H1 (cell line): ENCODE data around the gene RAB11FIP3. TPM values are rescaled to one million over a fixed set of nuclear protein-coding genes. Genes with fewer than 3 reads are reported as not detected.
"Not testable (repeated sequence)": the region's sequence is repeated elsewhere in the genome, so short reads cannot be mapped to it uniquely, and the experiment has no call there.

Source experiments
- CTCF ChIA-PET: fragments of 300-600 bp; sonication (Branson Sonifier 250); formaldehyde crosslinking; loops from one replicate; lab custom pipeline; 2021; ENCODE audit not compliant: partially characterized antibody; lab: Charles Lee
- POLR2A ChIA-PET: fragments of 300-600 bp; sonication (Branson Sonifier 250); formaldehyde crosslinking; loops from one replicate; lab custom pipeline; 2021; ENCODE audit warnings: inconsistent platforms; ENCODE audit not compliant: partially characterized antibody; lab: Charles Lee
- DNase-seq, 2 experiments: peaks; one replicate each; pipeline versions ENCODE4 v3.0.0 to v3.0.0-alpha.2; 2010 to 2022; ENCODE audit warnings: low spot score in 2 of 2, low read depth in 1 of 2, mixed read lengths in 1 of 2
- FAIRE-seq: peaks from 2 replicates; lab custom pipeline; 2011; peaks lifted over from hg19 to GRCh38; lab: Jason Lieb, UNC
- H2AFZ ChIP-seq: 2 replicates; pipeline ENCODE4 v1.8.1; 2012; ENCODE audit warnings: low read length, inconsistent platforms
- H2AK5ac ChIP-seq: 2 replicates; pipeline ENCODE4 v1.6.1; 2013; ENCODE audit warnings: low read depth, low read length
- H2BK120ac ChIP-seq: replicated peaks from 2 replicates; pipeline ENCODE3; 2013; ENCODE audit warnings: low read depth, low read length, inconsistent platforms
- H2BK12ac ChIP-seq: 2 replicates; pipeline ENCODE4 v1.6.1; 2013; ENCODE audit warnings: low read depth, low read length
- H2BK15ac ChIP-seq: 2 replicates; pipeline ENCODE4 v1.6.1; 2013; ENCODE audit warnings: low read length
- H2BK20ac ChIP-seq: 2 replicates; pipeline ENCODE4 v1.6.1; 2013; ENCODE audit warnings: low read length
- H2BK5ac ChIP-seq: 2 replicates; pipeline ENCODE4 v1.6.1; 2013; ENCODE audit warnings: low read depth, low read length
- H3K14ac ChIP-seq: 2 replicates; pipeline ENCODE4 v1.6.1; 2013; ENCODE audit warnings: inconsistent platforms; ENCODE audit not compliant: insufficient read length
- H3K18ac ChIP-seq: 2 replicates; pipeline ENCODE4 v1.6.1; 2013; ENCODE audit warnings: low read length; ENCODE audit errors: extremely low read depth
- H3K23ac ChIP-seq: 2 replicates; pipeline ENCODE4 v1.6.1; 2013; ENCODE audit warnings: inconsistent platforms; ENCODE audit not compliant: insufficient read length
- H3K23me2 ChIP-seq: 2 replicates; pipeline ENCODE4 v1.6.1; 2013; ENCODE audit warnings: low read depth, low read length
- H3K27ac ChIP-seq: 2 replicates; pipeline ENCODE4 v1.6.1; 2011; ENCODE audit warnings: low read depth, low read length, inconsistent platforms
- H3K27me3 ChIP-seq, 4 experiments: replicated peaks in 1 of 4; 1 replicate in 1 of 4; 2 replicates in 3 of 4; pipeline versions ENCODE4 v1.6.1 to v1.8.1; 2011 to 2013; ENCODE audit warnings: low read length in 3 of 4, mild to moderate bottlenecking in 3 of 4, inconsistent platforms in 2 of 4, mixed read lengths in 2 of 4, moderate library complexity in 1 of 4; ENCODE audit not compliant: control insufficient read depth in 3 of 4, insufficient read depth in 3 of 4; ENCODE audit errors: extremely low read depth in 1 of 4
- H3K36me3 ChIP-seq, 4 experiments: 2 replicates each; pipeline versions ENCODE4 v1.6.1 to v1.8.1; 2011 to 2013; ENCODE audit warnings: mild to moderate bottlenecking in 4 of 4, low read length in 3 of 4, moderate library complexity in 2 of 4, control low read depth in 1 of 4, inconsistent platforms in 1 of 4; ENCODE audit not compliant: insufficient read depth in 4 of 4, control insufficient read depth in 2 of 4
- H3K4ac ChIP-seq: replicated peaks from 2 replicates; pipeline ENCODE3; 2013; ENCODE audit warnings: low read length, low read depth, mixed read lengths, inconsistent platforms; ENCODE audit not compliant: insufficient read length
- H3K4me1 ChIP-seq, 4 experiments: replicated peaks in 1 of 4; 1 replicate in 1 of 4; 2 replicates in 3 of 4; pipeline versions ENCODE4 v1.6.1 to v1.8.1; 2011 to 2013; ENCODE audit warnings: low read length in 3 of 4, inconsistent platforms in 2 of 4, mixed read lengths in 1 of 4; ENCODE audit not compliant: insufficient read depth in 4 of 4, control insufficient read depth in 3 of 4
- H3K4me2 ChIP-seq, 2 experiments: 2 replicates each; pipeline versions ENCODE4 v1.6.1 to v1.8.1; 2011 to 2013; ENCODE audit warnings: low read depth in 2 of 2, low read length in 2 of 2, control low read depth in 1 of 2, inconsistent platforms in 1 of 2, mild to moderate bottlenecking in 1 of 2; ENCODE audit not compliant: insufficient read depth in 1 of 2
- H3K4me3 ChIP-seq, 4 experiments: fragments of 200-600, 300-600 bp in 1 of 4; sonication (generic), shearing (Covaris generic), sonication (Bioruptor Twin) in 1 of 4; 2 replicates each; pipeline versions ENCODE4 v1.5.1 to v1.8.1; 2011 to 2016; ENCODE audit warnings: low read length in 4 of 4, low read depth in 3 of 4, control low read depth in 2 of 4, inconsistent platforms in 2 of 4, mild to moderate bottlenecking in 2 of 4, mixed read lengths in 1 of 4, moderate library complexity in 1 of 4; ENCODE audit not compliant: insufficient read depth in 2 of 4; ENCODE audit errors: extremely low read depth in 1 of 4
- H3K56ac ChIP-seq: replicated peaks from 2 replicates; pipeline ENCODE3; 2013; ENCODE audit warnings: low read depth, mild to moderate bottlenecking, mixed read lengths, low read length, inconsistent platforms; ENCODE audit not compliant: insufficient read length
- H3K79me1 ChIP-seq: 2 replicates; pipeline ENCODE4 v1.6.1; 2013; ENCODE audit warnings: low read depth, low read length, control low read depth
- H3K79me2 ChIP-seq, 2 experiments: 2 replicates each; pipeline versions ENCODE4 v1.6.1 to v1.8.1; 2012 to 2013; ENCODE audit warnings: low read length in 2 of 2, mild to moderate bottlenecking in 2 of 2, inconsistent platforms in 1 of 2; ENCODE audit not compliant: insufficient read depth in 2 of 2, control insufficient read depth in 1 of 2
- H3K9ac ChIP-seq, 4 experiments: replicated peaks in 1 of 4; 1 replicate in 1 of 4; 2 replicates in 3 of 4; pipeline versions ENCODE4 v1.6.1 to v1.8.1; 2011 to 2013; ENCODE audit warnings: low read depth in 3 of 4, low read length in 3 of 4, control low read depth in 2 of 4, mild to moderate bottlenecking in 2 of 4, moderate library complexity in 2 of 4, inconsistent platforms in 1 of 4; ENCODE audit errors: extremely low read depth in 1 of 4
- H3K9me3 ChIP-seq, 2 experiments: 2 replicates each; pipeline versions ENCODE4 v1.6.1 to v1.8.1; 2012 to 2013; ENCODE audit warnings: mild to moderate bottlenecking in 2 of 2, moderate library complexity in 2 of 2, control low read depth in 1 of 2, inconsistent platforms in 1 of 2, low read depth in 1 of 2, low read length in 1 of 2, mixed read lengths in 1 of 2; ENCODE audit not compliant: insufficient read depth in 2 of 2
- H4K20me1 ChIP-seq, 2 experiments: replicated peaks in 1 of 2; 2 replicates each; pipeline versions ENCODE3 to v1.8.1; 2011 to 2013; ENCODE audit warnings: inconsistent platforms in 2 of 2, low read length in 2 of 2, mild to moderate bottlenecking in 1 of 2; ENCODE audit not compliant: insufficient read depth in 2 of 2, control insufficient read depth in 1 of 2
- H4K5ac ChIP-seq: 2 replicates; pipeline ENCODE4 v1.6.1; 2013; ENCODE audit warnings: low read length, low read depth, mixed read lengths, inconsistent platforms; ENCODE audit not compliant: insufficient read length
- H4K8ac ChIP-seq: 2 replicates; pipeline ENCODE4 v1.8.0; 2013; ENCODE audit warnings: mild to moderate bottlenecking, moderate library complexity, low read length, inconsistent platforms; ENCODE audit not compliant: insufficient read depth; ENCODE audit errors: extremely low read depth
- H4K91ac ChIP-seq: replicated peaks from 2 replicates; pipeline ENCODE3; 2013; ENCODE audit warnings: low read length, mixed read lengths, inconsistent platforms; ENCODE audit not compliant: insufficient read length
- WGBS, 2 experiments: shearing (Covaris generic) in 1 of 2; methylation state at CpG; one replicate each; pipeline versions ENCODE4 v1.1.6 to v1.1.7; 2013 to 2015; ENCODE audit warnings: low lambda C conversion rate in 2 of 2, mixed read lengths in 2 of 2, inconsistent platforms in 1 of 2, low coverage in 1 of 2, missing lambda C conversion rate in 1 of 2; ENCODE audit not compliant: insufficient replicate concordance in 2 of 2, insufficient coverage in 1 of 2, insufficient read length in 1 of 2; ENCODE audit errors: extremely low coverage in 1 of 2, missing lambda C conversion rate in 1 of 2; 5-methylcytosine and 5-hydroxymethylcytosine counted together
- polyA plus RNA-seq, 7 experiments: library from polyadenylated mRNA; depleted of rRNA in 3 of 7; stranded (reverse) in 5 of 7; unstranded in 2 of 7; fragments of >200 nt in 5 of 7; fragments of 200-250 nt in 2 of 7; gene quantifications; 1 replicate in 5 of 7; 2 replicates in 1 of 7; 4 replicates in 1 of 7; pipeline versions ENCODE4 v1.2.1 to v1.2.3, GENCODE V29; 2011 to 2013; ENCODE audit warnings: missing spikeins in 2 of 7, mixed read lengths in 2 of 7
- total RNA-seq: library from RNA; stranded (reverse); fragmentation: NEBNext Ultra II Directional; extraction: Animal tissue kit (Norgen Biotek cat#: 25700); gene quantifications from 2 replicates; pipeline ENCODE4 v1.2.1, GENCODE V29; 2021

Gene RAB11FIP3
- total and polyA plus RNA-seq, 2 of the 8 experiments (the other 6 are each of a cell fraction or from before 2014, with no cell fraction given), result 9.3 to 35.2 TPM

GRCh38 chr16:478287-478686, 52.8 kb downstream of the RAB11FIP3 start:
- H2BK15ac ChIP-seq, DNase-seq, H2AFZ ChIP-seq, H3K9me3 ChIP-seq, H2AK5ac ChIP-seq, H2BK12ac ChIP-seq, H2BK120ac ChIP-seq, H3K4me3 ChIP-seq, H4K20me1 ChIP-seq, H3K23me2 ChIP-seq, H3K4ac ChIP-seq, H3K23ac ChIP-seq, H3K9ac ChIP-seq, H3K27ac ChIP-seq, H4K91ac ChIP-seq, H2BK20ac ChIP-seq, H4K5ac ChIP-seq, H3K14ac ChIP-seq, H2BK5ac ChIP-seq, H3K18ac ChIP-seq, H4K8ac ChIP-seq, H3K36me3 ChIP-seq, H3K79me1 ChIP-seq, FAIRE-seq, H3K4me2 ChIP-seq, H3K27me3 ChIP-seq, H3K79me2 ChIP-seq, H3K56ac ChIP-seq: not testable (repeated sequence)
- ChIA-PET POLR2A (interaction anchor here (1.0 kb wide), 1 partner anchor 17 kb away, joined by 3 read pairs; no protein-coding TSS in a partner anchor), CTCF (interaction anchor here (0.9 to 6.7 kb wide), 5 partner anchors 8 to 86 kb away, joined by 3 to 31 read pairs (median 6); no protein-coding TSS in a partner anchor)
- WGBS, 2 experiments, result 97% methylated on average over 10 of the region's 10 CpGs; no CpG with 5 or more reads in 1 of the 2 experiments
- H3K4me1 ChIP-seq, result peaks cover 5 to 21% (median 11%) of the 10 kb centered on the region in 4 experiments
